ENCODE data around the gene PAXIP1.

DNA sequence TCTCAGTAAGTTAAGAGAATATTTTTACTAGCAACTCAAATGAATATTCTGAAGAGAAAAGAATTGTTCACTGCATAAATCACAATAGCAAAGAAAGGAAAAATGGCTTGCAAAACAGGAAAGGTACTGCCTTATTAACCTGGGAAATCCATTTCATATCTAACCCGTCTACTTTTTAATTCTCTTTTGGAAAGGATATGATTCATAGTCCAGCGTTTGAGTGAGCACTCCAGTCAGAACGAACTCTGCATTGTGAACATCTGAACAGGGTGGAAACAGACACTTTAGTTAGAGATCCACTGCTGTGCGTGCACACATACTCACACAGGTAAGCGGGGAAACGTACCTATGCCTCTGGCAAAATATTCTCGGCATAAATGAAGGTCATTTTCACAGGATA is 56.8 kb downstream of the PAXIP1 start:
- TF ChIP-seq, protein P1, sequence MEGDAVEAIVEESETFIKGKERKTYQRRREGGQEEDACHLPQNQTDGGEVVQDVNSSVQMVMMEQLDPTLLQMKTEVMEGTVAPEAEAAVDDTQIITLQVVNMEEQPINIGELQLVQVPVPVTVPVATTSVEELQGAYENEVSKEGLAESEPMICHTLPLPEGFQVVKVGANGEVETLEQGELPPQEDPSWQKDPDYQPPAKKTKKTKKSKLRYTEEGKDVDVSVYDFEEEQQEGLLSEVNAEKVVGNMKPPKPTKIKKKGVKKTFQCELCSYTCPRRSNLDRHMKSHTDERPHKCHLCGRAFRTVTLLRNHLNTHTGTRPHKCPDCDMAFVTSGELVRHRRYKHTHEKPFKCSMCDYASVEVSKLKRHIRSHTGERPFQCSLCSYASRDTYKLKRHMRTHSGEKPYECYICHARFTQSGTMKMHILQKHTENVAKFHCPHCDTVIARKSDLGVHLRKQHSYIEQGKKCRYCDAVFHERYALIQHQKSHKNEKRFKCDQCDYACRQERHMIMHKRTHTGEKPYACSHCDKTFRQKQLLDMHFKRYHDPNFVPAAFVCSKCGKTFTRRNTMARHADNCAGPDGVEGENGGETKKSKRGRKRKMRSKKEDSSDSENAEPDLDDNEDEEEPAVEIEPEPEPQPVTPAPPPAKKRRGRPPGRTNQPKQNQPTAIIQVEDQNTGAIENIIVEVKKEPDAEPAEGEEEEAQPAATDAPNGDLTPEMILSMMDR (IDR thresholded peaks at IDR 0.05), result no peak
- no peak for TF ChIP-seq POLR2A (IDR thresholded peaks at IDR 0.05)
